Tibial nerve (tissue), 4 donors: Measurements from ENCODE around the gene EFCAB11. TPM values are rescaled to one million over a fixed set of nuclear protein-coding genes. Genes with fewer than 3 reads are reported as not detected.

Experiments used
- DNase-seq, 2 donors: peaks; one replicate each; pipeline ENCODE4 v3.0.0-alpha.2; 2019; ENCODE audit warnings: low spot score in 2 of 2
- H3K27ac ChIP-seq, 4 donors: fragments of 200-600 bp; sonication (generic) in 3 of 4; one replicate each; pipeline ENCODE4 v1.5.1; 2017 to 2019; ENCODE audit warnings: mild to moderate bottlenecking in 1 of 4
- H3K27me3 ChIP-seq, 2 donors: fragments of 200-600 bp; sonication (generic) in 1 of 2; one replicate each; pipeline versions ENCODE4 v1.5.1 to v1.6.0; 2017 to 2019
- H3K36me3 ChIP-seq, 3 donors: fragments of 200-600 bp; sonication (generic); one replicate each; pipeline ENCODE4 v1.5.1; 2018 to 2019
- H3K4me1 ChIP-seq, 4 donors: fragments of 200-600 bp; sonication (generic) in 3 of 4; one replicate each; pipeline ENCODE4 v1.5.1; 2017 to 2019
- H3K4me3 ChIP-seq, 4 donors: fragments of 200-600 bp; sonication (generic) in 3 of 4; one replicate each; pipeline ENCODE4 v1.5.1; 2017 to 2019; ENCODE audit warnings: mild to moderate bottlenecking in 1 of 4, moderate library complexity in 1 of 4
- H3K9me3 ChIP-seq, 4 donors: fragments of 200-600 bp; sonication (generic) in 3 of 4; one replicate each; pipeline ENCODE4 v1.5.1; 2017 to 2019
- EP300 ChIP-seq, 2 donors: sonication (generic); formaldehyde crosslinking; IDR thresholded peaks; one replicate each; pipeline ENCODE4 v1.6.1; 2017; ENCODE audit warnings: antibody characterized with exemption in 2 of 2, mild to moderate bottlenecking in 1 of 2
- POLR2A ChIP-seq, 2 donors: fragments of 450-650 bp; IDR thresholded peaks; one replicate each; pipeline ENCODE4 v1.6.1; 2017; ENCODE audit warnings: antibody characterized with exemption in 2 of 2, mild to moderate bottlenecking in 2 of 2, moderate library complexity in 2 of 2
- WGBS, 2 donors: methylation state at CpG; one replicate each; pipeline ENCODE4 v1.1.5; 2018; 5-methylcytosine and 5-hydroxymethylcytosine counted together
- total RNA-seq, 4 donors: library from RNA; depleted of rRNA; stranded (reverse); fragments of >200 nt; gene quantifications; one replicate each; pipeline ENCODE4 v1.1.0, GENCODE V29; 2016
- TF ChIP-seq, protein P1 (sequence below), 5 experiments: fragments of 200-600 bp in 3 of 5; fragments of 450-650 bp in 2 of 5; sonication (generic) in 3 of 5; IDR thresholded peaks; one replicate each; pipeline ENCODE4 v1.5.1; 2016 to 2019; ENCODE audit warnings: antibody characterized with exemption in 5 of 5, mild to moderate bottlenecking in 3 of 5, moderate library complexity in 2 of 5

The EFCAB11 gene
- total RNA-seq, 4 donors from 2014 or later = 2.2 to 7.8 (median 4.4) TPM

DNA sequence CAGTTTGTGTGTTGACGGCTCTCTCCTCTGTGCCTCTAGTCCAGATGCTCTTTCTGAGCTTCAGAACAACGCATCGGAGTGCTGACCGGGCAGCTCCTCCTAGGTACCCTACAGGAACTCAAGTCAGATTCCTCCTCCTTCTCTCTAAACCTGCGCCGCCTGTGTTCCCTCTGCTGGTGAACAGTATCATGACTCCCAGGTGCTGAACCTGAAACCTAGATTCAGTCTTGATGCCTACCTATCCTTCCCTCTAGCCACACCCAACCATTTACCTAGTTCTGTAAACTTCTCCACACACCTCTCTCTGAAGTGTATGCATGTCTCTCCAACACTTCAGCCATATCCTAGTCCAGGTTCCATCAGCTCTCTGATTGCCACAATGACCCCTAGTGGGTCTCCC is 112.7 kb downstream of the EFCAB11 start:
- no peak for TF ChIP-seq POLR2A (IDR thresholded peaks at IDR 0.05)
- no peak for TF ChIP-seq EP300 (IDR thresholded peaks at IDR 0.05)
- TF ChIP-seq, protein P1, sequence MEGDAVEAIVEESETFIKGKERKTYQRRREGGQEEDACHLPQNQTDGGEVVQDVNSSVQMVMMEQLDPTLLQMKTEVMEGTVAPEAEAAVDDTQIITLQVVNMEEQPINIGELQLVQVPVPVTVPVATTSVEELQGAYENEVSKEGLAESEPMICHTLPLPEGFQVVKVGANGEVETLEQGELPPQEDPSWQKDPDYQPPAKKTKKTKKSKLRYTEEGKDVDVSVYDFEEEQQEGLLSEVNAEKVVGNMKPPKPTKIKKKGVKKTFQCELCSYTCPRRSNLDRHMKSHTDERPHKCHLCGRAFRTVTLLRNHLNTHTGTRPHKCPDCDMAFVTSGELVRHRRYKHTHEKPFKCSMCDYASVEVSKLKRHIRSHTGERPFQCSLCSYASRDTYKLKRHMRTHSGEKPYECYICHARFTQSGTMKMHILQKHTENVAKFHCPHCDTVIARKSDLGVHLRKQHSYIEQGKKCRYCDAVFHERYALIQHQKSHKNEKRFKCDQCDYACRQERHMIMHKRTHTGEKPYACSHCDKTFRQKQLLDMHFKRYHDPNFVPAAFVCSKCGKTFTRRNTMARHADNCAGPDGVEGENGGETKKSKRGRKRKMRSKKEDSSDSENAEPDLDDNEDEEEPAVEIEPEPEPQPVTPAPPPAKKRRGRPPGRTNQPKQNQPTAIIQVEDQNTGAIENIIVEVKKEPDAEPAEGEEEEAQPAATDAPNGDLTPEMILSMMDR (IDR thresholded peaks at IDR 0.05) = no peak
- 94 to 97% methylated on average over 6 of the region's 6 CpGs for WGBS, 2 donors
- H3K9me3 ChIP-seq = peaks cover 0 to 7% (median 0%) of the 10 kb centered on the region in 4 donors

DNA sequence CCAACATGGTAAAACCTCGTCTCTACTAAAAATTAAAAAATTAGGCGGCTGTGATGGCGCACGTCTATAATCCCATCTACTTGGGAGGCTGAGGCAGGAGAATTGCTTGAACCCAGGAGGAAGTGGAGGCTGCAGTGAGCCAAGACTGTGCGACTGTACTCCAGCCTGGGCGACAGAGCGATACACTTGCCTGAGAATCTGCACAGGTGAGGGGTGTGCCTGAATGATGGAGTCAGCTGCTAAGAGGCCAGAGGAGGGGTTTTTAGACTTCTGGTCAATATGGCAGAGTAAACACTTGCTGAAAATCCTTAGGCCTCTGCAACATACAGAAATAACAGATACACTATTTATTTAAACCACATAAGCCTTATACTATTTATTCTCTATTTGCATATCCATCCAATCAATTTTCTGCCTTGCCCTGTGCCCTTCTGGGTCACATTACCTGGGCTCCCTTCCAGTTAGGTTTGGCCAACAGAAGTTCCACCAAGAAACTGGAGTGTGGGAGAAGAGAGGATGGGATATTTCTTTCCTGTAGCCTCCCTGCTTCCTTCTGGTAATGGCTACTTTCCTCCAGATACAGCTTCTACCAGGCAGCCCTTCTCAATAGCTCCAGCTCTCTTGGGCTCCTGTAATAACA is 117.6 kb downstream of the EFCAB11 start:
- Histone ChIP-seq H3K36me3 (no peaks in the 10 kb centered on the region), H3K4me3 (no peak overlapping the region), H3K27me3 (no peaks in the 10 kb centered on the region), H3K4me1 (no peaks in the 10 kb centered on the region), H3K9me3 (peaks cover 0 to 7% (median 0%) of the 10 kb centered on the region in 4 donors), H3K27ac (no peak overlapping the region)
- WGBS, 2 donors = 94 to 96% methylated on average over 7 of the region's 7 CpGs
- DNase-seq = no peak
- TF ChIP-seq POLR2A (IDR thresholded peaks at IDR 0.05) (no peak), EP300 (IDR thresholded peaks at IDR 0.05) (no peak)
- TF ChIP-seq, protein P1 (IDR thresholded peaks at IDR 0.05) = no peak

More for the DNA sequence above, 112.7 kb downstream of the EFCAB11 start:
- no peaks in the 10 kb centered on the region for H3K27me3 ChIP-seq
- H3K4me3 ChIP-seq = no peak overlapping the region
- no peaks in the 10 kb centered on the region for H3K36me3 ChIP-seq
- no peak overlapping the region for H3K27ac ChIP-seq
- DNase-seq = no peak
- no peaks in the 10 kb centered on the region for H3K4me1 ChIP-seq

DNA sequence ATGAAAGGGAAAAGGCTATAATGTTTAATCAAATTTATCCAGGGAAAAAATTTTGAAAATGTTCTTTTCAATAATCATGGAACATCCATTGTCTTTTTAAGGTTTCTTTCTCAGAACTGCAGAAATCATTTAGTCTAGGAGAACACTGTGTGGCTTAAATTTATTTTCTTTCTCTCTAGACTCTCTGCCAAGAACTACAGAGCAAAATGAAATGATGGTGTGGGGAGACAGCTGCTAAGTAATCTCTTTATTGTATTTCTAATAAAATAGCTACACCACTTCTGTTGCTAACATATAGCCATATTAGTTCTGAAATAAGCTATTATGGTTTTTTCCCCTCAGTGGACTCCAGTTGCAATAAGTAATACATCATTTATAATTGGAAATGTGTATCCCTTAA is 120.9 kb downstream of the EFCAB11 start:
- TF ChIP-seq POLR2A (IDR thresholded peaks at IDR 0.05) (no peak), EP300 (IDR thresholded peaks at IDR 0.05) (no peak)
- TF ChIP-seq, protein P1 (IDR thresholded peaks at IDR 0.05) = no peak
- peak overlapping the region in 1 of 4 donors; percentile 25 for H3K27ac ChIP-seq
- no peaks in the 10 kb centered on the region for H3K27me3 ChIP-seq
- no peaks in the 10 kb centered on the region for H3K36me3 ChIP-seq
- no peaks in the 10 kb centered on the region for H3K4me1 ChIP-seq
- DNase-seq = no peak
- H3K4me3 ChIP-seq = no peak overlapping the region
- H3K9me3 ChIP-seq = no peaks in the 10 kb centered on the region

DNA sequence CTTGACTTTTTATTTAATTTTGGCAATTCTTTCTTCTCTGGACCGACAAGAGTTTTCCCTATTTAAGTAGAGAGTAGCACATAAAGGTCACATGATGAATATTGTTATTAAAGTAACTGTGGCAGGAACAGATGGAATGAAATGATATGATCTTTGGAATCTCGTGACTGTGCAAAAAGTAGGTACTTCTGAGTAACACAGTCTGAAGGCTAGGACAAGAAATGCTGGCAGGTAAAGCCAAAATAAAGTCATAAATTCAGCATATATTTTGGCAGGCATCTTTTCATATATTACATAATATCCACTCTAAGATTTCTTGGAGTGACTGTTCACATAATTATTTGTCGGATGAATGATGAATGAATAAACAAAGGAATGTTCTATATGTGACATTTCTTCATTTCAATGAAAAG is 121.4 kb downstream of the EFCAB11 start:
- DNase-seq = no peak
- Histone ChIP-seq H3K4me1 (no peaks in the 10 kb centered on the region), H3K27me3 (no peaks in the 10 kb centered on the region), H3K36me3 (no peaks in the 10 kb centered on the region), H3K4me3 (no peak overlapping the region), H3K27ac (peak overlapping the region in 1 of 4 donors; percentile 25), H3K9me3 (no peaks in the 10 kb centered on the region)
- WGBS, 2 donors = 28 to 32% methylated on average over 3 of the region's 3 CpGs
- TF ChIP-seq, protein P1 (IDR thresholded peaks at IDR 0.05) = no peak
- TF ChIP-seq EP300 (IDR thresholded peaks at IDR 0.05) = no peak

DNA sequence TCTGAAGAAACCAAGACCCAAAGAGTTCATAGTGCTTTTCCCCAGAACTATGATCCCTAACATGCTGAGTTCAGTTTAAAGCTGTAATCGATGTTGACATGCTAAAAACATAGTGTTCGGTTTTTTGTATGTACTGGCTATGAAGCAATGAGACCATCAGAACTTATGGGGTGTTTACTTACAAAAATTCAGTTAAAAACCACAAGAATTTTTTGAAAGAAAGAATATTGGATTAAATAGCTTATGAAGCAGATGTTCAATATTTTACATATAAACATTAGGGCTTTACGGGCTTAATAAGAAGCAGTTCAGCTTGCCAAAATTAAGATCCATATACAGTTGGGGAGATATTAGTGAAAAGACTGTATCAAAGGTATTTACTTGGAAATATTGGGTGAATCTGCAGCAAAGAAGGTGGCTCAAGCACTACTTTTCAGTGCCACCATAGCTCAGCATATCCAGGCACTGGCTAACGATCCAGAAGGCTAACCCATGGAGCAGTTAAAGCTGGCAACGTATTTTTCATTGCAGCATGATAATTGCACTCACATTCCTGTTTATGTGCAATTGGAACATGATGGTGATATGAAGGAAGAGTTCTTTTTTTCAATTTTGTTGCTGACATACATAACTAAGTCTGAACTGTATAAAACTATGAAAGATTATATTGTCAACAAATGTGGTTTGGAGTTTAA is 125.9 kb downstream of the EFCAB11 start:
- H3K27ac ChIP-seq = no peak overlapping the region
- DNase-seq = no peak
- no peaks in the 10 kb centered on the region for H3K36me3 ChIP-seq
- H3K27me3 ChIP-seq = no peaks in the 10 kb centered on the region
- peaks cover 0 to 8% (median 3%) of the 10 kb centered on the region in 4 donors for H3K9me3 ChIP-seq
- WGBS, 2 donors = 57 to 65% methylated on average over 5 of the region's 5 CpGs
- TF ChIP-seq, protein P1 (IDR thresholded peaks at IDR 0.05) = no peak
- TF ChIP-seq EP300 (IDR thresholded peaks at IDR 0.05) (no peak), POLR2A (IDR thresholded peaks at IDR 0.05) (no peak)
- H3K4me1 ChIP-seq = no peaks in the 10 kb centered on the region
- H3K4me3 ChIP-seq = no peak overlapping the region
